Astrocyte (in vitro differentiated cells and primary cell): ENCODE results near the gene PLLP. TPM values are rescaled to one million over a fixed set of nuclear protein-coding genes. Genes with fewer than 3 reads are reported as not detected.

Source experiments
- DNase-seq: peaks from one replicate; pipeline ENCODE4 v3.0.0-alpha.2; 2010; ENCODE audit warnings: low read depth
- FAIRE-seq: peaks from 2 replicates; lab custom pipeline; 2011; peaks lifted over from hg19 to GRCh38; lab: Jason Lieb, UNC
- H2AFZ ChIP-seq: 2 replicates; pipeline ENCODE4 v1.6.0; 2012; ENCODE audit warnings: low read depth, low read length, inconsistent platforms
- H3K27ac ChIP-seq: 2 replicates; pipeline ENCODE4 v1.5.1; 2011; ENCODE audit warnings: low read depth, low read length, inconsistent platforms
- H3K27me3 ChIP-seq: 2 replicates; pipeline ENCODE4 v1.6.0; 2011; ENCODE audit warnings: low read length, inconsistent platforms; ENCODE audit not compliant: insufficient read depth
- H3K36me3 ChIP-seq: 2 replicates; pipeline ENCODE4 v1.5.1; 2011; ENCODE audit warnings: low read length, inconsistent platforms; ENCODE audit not compliant: insufficient read depth
- H3K4me1 ChIP-seq: 2 replicates; pipeline ENCODE4 v1.5.1; 2011; ENCODE audit warnings: low read length, inconsistent platforms; ENCODE audit not compliant: insufficient read depth
- H3K4me2 ChIP-seq: 2 replicates; pipeline ENCODE4 v1.6.0; 2012; ENCODE audit warnings: low read length, inconsistent platforms
- H3K4me3 ChIP-seq: 2 replicates; pipeline ENCODE4 v1.5.1; 2011; ENCODE audit warnings: low read depth, mild to moderate bottlenecking, low read length, inconsistent platforms; ENCODE audit not compliant: insufficient read depth
- H3K79me2 ChIP-seq: 2 replicates; pipeline ENCODE4 v1.6.0; 2012; ENCODE audit warnings: mild to moderate bottlenecking, low read length, inconsistent platforms; ENCODE audit not compliant: insufficient read depth
- H3K9ac ChIP-seq: 2 replicates; pipeline ENCODE4 v1.6.0; 2012; ENCODE audit warnings: mild to moderate bottlenecking, low read length, inconsistent platforms
- H3K9me3 ChIP-seq: 2 replicates; pipeline ENCODE4 v1.5.1; 2012; ENCODE audit warnings: low read depth, mild to moderate bottlenecking, low read length, inconsistent platforms; ENCODE audit not compliant: insufficient read depth
- H4K20me1 ChIP-seq: 2 replicates; pipeline ENCODE4 v1.6.0; 2012; ENCODE audit warnings: low read length, inconsistent platforms; ENCODE audit not compliant: insufficient read depth
- H3K27ac Mint-ChIP-seq: one replicate; pipeline ENCODE4 v1.8.0; 2021; ENCODE audit warnings: mild to moderate bottlenecking, mixed read lengths; ENCODE audit not compliant: unreplicated experiment
- H3K27me3 Mint-ChIP-seq: one replicate; pipeline ENCODE4 v1.8.0; 2021; ENCODE audit warnings: low read depth, mixed read lengths; ENCODE audit not compliant: unreplicated experiment
- H3K36me3 Mint-ChIP-seq: one replicate; pipeline ENCODE4 v1.8.0; 2021; ENCODE audit warnings: low read depth, mixed read lengths; ENCODE audit not compliant: unreplicated experiment
- H3K4me1 Mint-ChIP-seq: one replicate; pipeline ENCODE4 v1.8.0; 2021; ENCODE audit warnings: low read depth, mixed read lengths; ENCODE audit not compliant: unreplicated experiment
- H3K4me3 Mint-ChIP-seq: one replicate; pipeline ENCODE4 v1.8.0; 2021; ENCODE audit warnings: mild to moderate bottlenecking, moderate library complexity, mixed read lengths; ENCODE audit not compliant: unreplicated experiment
- H3K9me3 Mint-ChIP-seq: one replicate; pipeline ENCODE4 v1.8.0; 2021; ENCODE audit warnings: mild to moderate bottlenecking, mixed read lengths; ENCODE audit not compliant: unreplicated experiment
- EZH2 ChIP-seq: IDR thresholded peaks from 2 replicates; pipeline ENCODE4 v1.6.1; 2012; ENCODE audit warnings: mild to moderate bottlenecking, low read length, inconsistent platforms; ENCODE audit not compliant: insufficient read depth
- total RNA-seq: library from RNA; stranded (reverse); gene quantifications from 2 replicates; pipeline ENCODE4 v1.2.1, GENCODE V29; 2021
- TF ChIP-seq, protein P1 (sequence below): IDR thresholded peaks from 2 replicates; pipeline ENCODE4 v1.5.1; 2011; ENCODE audit warnings: low read depth, mild to moderate bottlenecking, inconsistent platforms, low read length, moderate library complexity; ENCODE audit not compliant: insufficient read depth

Gene PLLP
- total RNA-seq, 1 donor from 2014 or later: 0.93 TPM

DNA sequence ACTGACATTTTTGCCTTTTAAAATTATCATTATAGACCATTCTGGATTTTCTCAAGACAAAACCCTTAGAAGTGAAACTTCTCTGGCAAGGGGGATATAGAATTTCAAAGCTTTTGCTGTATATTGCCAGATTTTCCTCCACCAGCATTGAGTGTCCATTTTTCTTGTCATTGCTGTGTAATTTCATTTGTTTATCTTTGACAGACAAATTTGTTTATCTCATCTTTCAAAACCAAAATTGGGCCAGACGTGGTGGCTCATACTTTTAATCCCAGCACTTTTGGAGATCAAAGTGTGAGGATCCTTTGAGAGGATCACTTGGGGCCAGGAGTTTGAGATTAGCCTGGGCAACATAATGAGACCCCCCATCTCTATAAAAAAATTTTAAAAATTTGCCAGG, 55.4 kb downstream of the PLLP start:
- H3K4me2 ChIP-seq: no peak overlapping the region
- TF ChIP-seq, protein P1, sequence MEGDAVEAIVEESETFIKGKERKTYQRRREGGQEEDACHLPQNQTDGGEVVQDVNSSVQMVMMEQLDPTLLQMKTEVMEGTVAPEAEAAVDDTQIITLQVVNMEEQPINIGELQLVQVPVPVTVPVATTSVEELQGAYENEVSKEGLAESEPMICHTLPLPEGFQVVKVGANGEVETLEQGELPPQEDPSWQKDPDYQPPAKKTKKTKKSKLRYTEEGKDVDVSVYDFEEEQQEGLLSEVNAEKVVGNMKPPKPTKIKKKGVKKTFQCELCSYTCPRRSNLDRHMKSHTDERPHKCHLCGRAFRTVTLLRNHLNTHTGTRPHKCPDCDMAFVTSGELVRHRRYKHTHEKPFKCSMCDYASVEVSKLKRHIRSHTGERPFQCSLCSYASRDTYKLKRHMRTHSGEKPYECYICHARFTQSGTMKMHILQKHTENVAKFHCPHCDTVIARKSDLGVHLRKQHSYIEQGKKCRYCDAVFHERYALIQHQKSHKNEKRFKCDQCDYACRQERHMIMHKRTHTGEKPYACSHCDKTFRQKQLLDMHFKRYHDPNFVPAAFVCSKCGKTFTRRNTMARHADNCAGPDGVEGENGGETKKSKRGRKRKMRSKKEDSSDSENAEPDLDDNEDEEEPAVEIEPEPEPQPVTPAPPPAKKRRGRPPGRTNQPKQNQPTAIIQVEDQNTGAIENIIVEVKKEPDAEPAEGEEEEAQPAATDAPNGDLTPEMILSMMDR: no peak
- TF ChIP-seq EZH2: no peak
- no peak overlapping the region for H3K9ac ChIP-seq
- H3K36me3 ChIP-seq: peaks cover 54% of the 10 kb centered on the region
- DNase-seq (no peak), FAIRE-seq (no peak)
- Mint-ChIP-seq H3K36me3 (peaks cover 28% of the 10 kb centered on the region), H3K9me3 (no peaks in the 10 kb centered on the region), H3K27me3 (no peaks in the 10 kb centered on the region), H3K4me1 (peaks cover 5% of the 10 kb centered on the region), H3K4me3 (no peak overlapping the region), H3K27ac (no peak overlapping the region)
- H3K27ac ChIP-seq: no peak overlapping the region
- H3K4me3 ChIP-seq: no peak overlapping the region
- no peaks in the 10 kb centered on the region for H3K9me3 ChIP-seq
- H4K20me1 ChIP-seq: peaks cover 1% of the 10 kb centered on the region
- H3K79me2 ChIP-seq: no peaks in the 10 kb centered on the region
- no peaks in the 10 kb centered on the region for H3K27me3 ChIP-seq
- H2AFZ ChIP-seq: no peak overlapping the region
- H3K4me1 ChIP-seq: no peaks in the 10 kb centered on the region

DNA sequence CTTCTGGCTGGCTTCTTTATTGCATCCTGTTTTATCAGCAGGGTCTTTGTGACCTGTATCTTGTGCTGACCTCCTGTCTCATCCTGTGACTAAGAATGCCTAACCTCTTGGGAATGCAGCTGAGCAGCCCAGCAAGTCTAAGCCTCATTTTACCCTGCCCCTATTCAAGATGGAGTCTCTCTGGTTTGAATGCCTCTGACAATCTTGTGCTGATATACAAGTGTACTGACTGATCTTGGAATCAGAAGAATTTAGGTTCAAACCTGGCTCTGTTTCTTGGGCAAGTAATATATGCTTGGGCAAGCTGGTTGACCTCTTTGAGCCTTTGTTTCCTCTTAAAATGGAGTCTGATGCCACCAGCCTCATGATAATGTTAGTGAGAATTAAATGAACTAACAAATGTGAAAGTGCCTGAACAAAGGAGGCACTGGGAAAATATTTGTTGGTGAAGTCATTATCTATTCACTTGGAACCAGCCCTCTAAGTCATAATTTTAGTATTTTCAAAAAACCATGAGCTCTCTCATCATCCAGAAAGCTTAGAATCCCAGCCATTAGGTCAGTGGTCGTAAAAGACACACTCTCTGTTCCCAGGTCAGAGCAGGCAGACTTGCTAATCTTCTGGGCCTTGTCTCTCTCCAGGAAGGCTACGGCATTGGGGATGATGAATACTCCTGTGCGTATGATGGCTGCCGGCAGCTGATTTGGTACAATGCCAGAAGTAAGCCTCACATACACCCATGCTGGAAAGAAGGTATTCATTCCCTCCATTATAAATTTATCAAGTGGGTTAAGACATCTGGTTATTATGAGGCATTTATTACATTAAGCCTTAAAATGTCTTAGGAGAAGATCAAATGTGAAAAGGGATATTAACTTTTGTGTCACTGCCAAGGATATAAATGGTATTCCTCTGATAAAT, 57.5 kb downstream of the PLLP start:
- no peaks in the 10 kb centered on the region for H3K9me3 ChIP-seq
- H2AFZ ChIP-seq: no peak overlapping the region
- FAIRE-seq: no peak
- H3K9ac ChIP-seq: no peak overlapping the region
- TF ChIP-seq, protein P1: no peak
- no peak for TF ChIP-seq EZH2
- peaks cover 58% of the 10 kb centered on the region for H3K36me3 ChIP-seq
- DNase-seq: no peak
- Mint-ChIP-seq H3K4me3 (no peak overlapping the region), H3K27me3 (no peaks in the 10 kb centered on the region), H3K27ac (no peak overlapping the region), H3K4me1 (peaks cover 8% of the 10 kb centered on the region), H3K36me3 (peaks cover 24% of the 10 kb centered on the region), H3K9me3 (no peaks in the 10 kb centered on the region)
- no peaks in the 10 kb centered on the region for H3K27me3 ChIP-seq
- H3K4me2 ChIP-seq: no peak overlapping the region
- H4K20me1 ChIP-seq: peaks cover 3% of the 10 kb centered on the region
- H3K79me2 ChIP-seq: no peaks in the 10 kb centered on the region
- no peaks in the 10 kb centered on the region for H3K4me1 ChIP-seq
- no peak overlapping the region for H3K27ac ChIP-seq
- H3K4me3 ChIP-seq: no peak overlapping the region

DNA sequence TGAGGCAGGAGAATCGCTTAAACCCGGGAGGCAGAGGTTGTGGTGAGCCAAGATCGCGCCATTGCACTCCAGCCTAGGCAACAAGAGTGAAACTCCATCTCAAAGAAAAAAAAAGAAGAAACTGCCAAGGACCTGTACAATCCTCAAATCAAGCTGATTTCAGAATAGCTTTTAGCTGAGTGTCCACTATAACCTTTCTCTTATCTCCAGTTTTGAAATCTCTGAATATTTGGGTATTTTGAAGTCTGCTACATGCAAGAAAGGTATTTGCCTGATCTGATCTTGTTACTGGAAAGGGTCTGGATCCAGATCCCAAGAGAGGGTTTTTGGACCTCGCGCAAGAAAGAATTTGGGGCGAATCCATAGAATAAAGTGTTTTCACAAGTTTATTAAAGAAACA, 58.5 kb downstream of the PLLP start:
- no peak overlapping the region for H3K27ac ChIP-seq
- no peak overlapping the region for H3K4me3 Mint-ChIP-seq
- H3K36me3 Mint-ChIP-seq: peaks cover 28% of the 10 kb centered on the region

More for the DNA sequence above, 58.5 kb downstream of the PLLP start:
- peaks cover 59% of the 10 kb centered on the region for H3K36me3 ChIP-seq
- no peak for DNase-seq
- no peaks in the 10 kb centered on the region for H3K9me3 Mint-ChIP-seq
- peaks cover 8% of the 10 kb centered on the region for H3K4me1 Mint-ChIP-seq
- TF ChIP-seq, protein P1: no peak
- no peak for TF ChIP-seq EZH2
- H3K9me3 ChIP-seq: no peaks in the 10 kb centered on the region
- no peak overlapping the region for H2AFZ ChIP-seq
- no peak overlapping the region for H3K4me2 ChIP-seq
- H3K4me1 ChIP-seq: no peaks in the 10 kb centered on the region
- H3K79me2 ChIP-seq: no peaks in the 10 kb centered on the region
- no peak overlapping the region for H3K4me3 ChIP-seq
- FAIRE-seq: no peak
- no peak overlapping the region for H3K9ac ChIP-seq
- no peaks in the 10 kb centered on the region for H3K27me3 ChIP-seq
- no peaks in the 10 kb centered on the region for H3K27me3 Mint-ChIP-seq
- peaks cover 3% of the 10 kb centered on the region for H4K20me1 ChIP-seq
- no peak overlapping the region for H3K27ac Mint-ChIP-seq
